HG03064 (cell line): ENCODE measurements around the gene MYH11.
"Not testable (repeated sequence)": the region's sequence is repeated elsewhere in the genome, so short reads cannot be mapped to it uniquely, and the experiment has no call there.

ENCODE experiments used
- ATAC-seq: cut with Tn5 transposase; IDR thresholded peaks from one replicate; pipeline ENCODE4 v1.9.1; 2021; ENCODE audit warnings: low read depth; ENCODE audit not compliant: unreplicated experiment

The MYH11 gene

GRCh38 chr16:15846510-15846909 lies 10.3 kb downstream of the MYH11 start:
- ATAC-seq: no peak

- ATAC-seq: no peak
Observed at GRCh38 chr16:15843635-15844279, 13.1 kb downstream of the MYH11 start.

- ATAC-seq: not testable (repeated sequence)
Observed at GRCh38 chr16:15839204-15839603, 17.6 kb downstream of the MYH11 start.

- ATAC-seq: no peak
Observed at GRCh38 chr16:15837761-15838160, 19.1 kb downstream of the MYH11 start.

GRCh38 chr16:15836965-15837611 lies 19.7 kb downstream of the MYH11 start:
- no peak for ATAC-seq

GRCh38 chr16:15836074-15836473 lies 20.8 kb downstream of the MYH11 start:
- no peak for ATAC-seq

GRCh38 chr16:15835136-15835878 lies 21.5 kb downstream of the MYH11 start:
- no peak for ATAC-seq

GRCh38 chr16:15834502-15834901 lies 22.3 kb downstream of the MYH11 start:
- ATAC-seq: no peak

GRCh38 chr16:15833541-15833940 lies 23.3 kb downstream of the MYH11 start:
- no peak for ATAC-seq

- ATAC-seq: no peak
Observed at GRCh38 chr16:15832241-15832640, 24.6 kb downstream of the MYH11 start.

- ATAC-seq: no peak
Observed at GRCh38 chr16:15830832-15831451, 25.9 kb downstream of the MYH11 start.

GRCh38 chr16:15829460-15829859 lies 27.4 kb downstream of the MYH11 start:
- ATAC-seq: no peak

GRCh38 chr16:15827709-15828343 lies 29.0 kb downstream of the MYH11 start:
- ATAC-seq: no peak

GRCh38 chr16:15827299-15827698 lies 29.5 kb downstream of the MYH11 start:
- ATAC-seq: no peak

- ATAC-seq: no peak
Observed at GRCh38 chr16:15825750-15826305, 31.0 kb downstream of the MYH11 start.

- ATAC-seq: no peak
Observed at GRCh38 chr16:15822957-15823356, 33.9 kb downstream of the MYH11 start.

- no peak for ATAC-seq
Observed at GRCh38 chr16:15820837-15821236, 36.0 kb downstream of the MYH11 start.

- no peak for ATAC-seq
Observed at GRCh38 chr16:15819046-15819445, 37.8 kb downstream of the MYH11 start.

GRCh38 chr16:15817446-15817845 lies 39.4 kb downstream of the MYH11 start:
- ATAC-seq: no peak

GRCh38 chr16:15816228-15816627 lies 40.6 kb downstream of the MYH11 start:
- ATAC-seq: no peak

GRCh38 chr16:15812401-15812750 lies 44.5 kb downstream of the MYH11 start:
- ATAC-seq: not testable (repeated sequence)
